Measurements from ENCODE around the gene TECPR1. TPM values are rescaled to one million over a fixed set of nuclear protein-coding genes. Genes with fewer than 3 reads are reported as not detected.

TECPR1 gene
- total RNA-seq, 1 donor from 2014 or later = 39.9 TPM

DNA sequence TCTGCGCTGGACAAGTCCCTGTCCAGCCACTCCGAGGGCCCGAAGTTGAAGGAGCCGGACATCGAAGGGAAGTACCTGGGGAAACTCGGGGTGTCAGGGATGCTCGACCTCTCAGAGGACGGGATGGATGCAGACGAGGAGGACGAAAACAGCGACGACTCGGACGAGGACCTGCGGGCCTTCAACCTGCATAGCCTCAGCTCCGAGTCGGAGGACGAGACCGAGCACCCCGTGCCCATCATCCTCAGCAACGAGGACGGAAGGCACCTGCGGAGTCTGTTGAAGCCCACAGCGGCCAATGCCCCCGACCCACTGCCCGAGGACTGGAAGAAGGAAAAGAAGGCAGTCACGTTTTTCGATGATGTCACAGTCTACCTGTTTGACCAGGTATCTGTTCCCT lies 57.8 kb downstream of the TECPR1 start:
- H3K4me1 Mint-ChIP-seq (ENCODE audit: unreplicated experiment) = no peaks in the 10 kb centered on the region
- no peak overlapping the region for H3K27ac Mint-ChIP-seq
- H3K27me3 Mint-ChIP-seq = no peaks in the 10 kb centered on the region
- no peak overlapping the region for H3K4me3 Mint-ChIP-seq
- no peak for DNase-seq (ENCODE audit: extremely low spot score, unreplicated experiment)
- TF ChIP-seq, protein P1, sequence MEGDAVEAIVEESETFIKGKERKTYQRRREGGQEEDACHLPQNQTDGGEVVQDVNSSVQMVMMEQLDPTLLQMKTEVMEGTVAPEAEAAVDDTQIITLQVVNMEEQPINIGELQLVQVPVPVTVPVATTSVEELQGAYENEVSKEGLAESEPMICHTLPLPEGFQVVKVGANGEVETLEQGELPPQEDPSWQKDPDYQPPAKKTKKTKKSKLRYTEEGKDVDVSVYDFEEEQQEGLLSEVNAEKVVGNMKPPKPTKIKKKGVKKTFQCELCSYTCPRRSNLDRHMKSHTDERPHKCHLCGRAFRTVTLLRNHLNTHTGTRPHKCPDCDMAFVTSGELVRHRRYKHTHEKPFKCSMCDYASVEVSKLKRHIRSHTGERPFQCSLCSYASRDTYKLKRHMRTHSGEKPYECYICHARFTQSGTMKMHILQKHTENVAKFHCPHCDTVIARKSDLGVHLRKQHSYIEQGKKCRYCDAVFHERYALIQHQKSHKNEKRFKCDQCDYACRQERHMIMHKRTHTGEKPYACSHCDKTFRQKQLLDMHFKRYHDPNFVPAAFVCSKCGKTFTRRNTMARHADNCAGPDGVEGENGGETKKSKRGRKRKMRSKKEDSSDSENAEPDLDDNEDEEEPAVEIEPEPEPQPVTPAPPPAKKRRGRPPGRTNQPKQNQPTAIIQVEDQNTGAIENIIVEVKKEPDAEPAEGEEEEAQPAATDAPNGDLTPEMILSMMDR (conservative IDR thresholded peaks at IDR 0.05) = no peak
- no peaks in the 10 kb centered on the region for H3K9me3 Mint-ChIP-seq
- peaks cover 24% of the 10 kb centered on the region for H3K36me3 Mint-ChIP-seq

- Mint-ChIP-seq H3K4me1 (ENCODE audit: unreplicated experiment) (no peaks in the 10 kb centered on the region), H3K36me3 (peaks cover 23% of the 10 kb centered on the region), H3K27ac (no peak overlapping the region), H3K27me3 (no peaks in the 10 kb centered on the region), H3K4me3 (no peak overlapping the region), H3K9me3 (no peaks in the 10 kb centered on the region)
- DNase-seq (ENCODE audit: extremely low spot score, unreplicated experiment) = no peak
- TF ChIP-seq, protein P1 (conservative IDR thresholded peaks at IDR 0.05) = no peak
These were observed 58.4 kb downstream of the TECPR1 start for GRCh38 chr7:98193474-98194180.

DNA sequence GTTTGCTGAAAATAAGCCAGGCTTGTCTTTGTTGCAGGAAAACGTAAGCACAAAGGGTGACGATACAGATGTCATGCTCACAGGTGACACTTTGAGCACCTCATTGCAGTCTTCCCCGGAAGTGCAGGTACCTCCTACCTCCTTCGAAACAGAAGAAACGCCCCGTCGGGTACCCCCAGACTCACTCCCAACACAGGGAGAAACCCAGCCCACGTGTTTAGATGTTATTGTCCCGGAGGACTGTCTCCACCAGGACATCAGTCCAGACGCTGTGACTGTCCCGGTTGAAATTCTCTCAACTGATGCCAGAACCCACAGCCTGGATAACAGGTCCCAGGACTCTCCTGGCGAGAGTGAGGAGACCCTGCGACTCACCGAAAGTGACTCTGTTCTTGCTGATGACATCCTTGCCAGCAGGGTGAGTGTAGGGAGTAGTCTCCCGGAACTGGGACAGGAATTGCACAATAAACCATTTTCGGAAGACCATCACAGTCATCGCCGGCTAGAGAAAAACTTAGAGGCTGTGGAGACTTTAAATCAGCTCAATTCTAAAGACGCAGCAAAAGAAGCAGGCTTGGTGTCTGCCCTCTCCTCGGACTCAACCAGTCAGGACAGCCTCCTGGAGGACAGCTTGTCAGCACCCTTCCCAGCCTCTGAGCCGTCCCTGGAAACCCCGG lies 59.1 kb downstream of the TECPR1 start:
- H3K27me3 Mint-ChIP-seq = no peaks in the 10 kb centered on the region
- no peaks in the 10 kb centered on the region for H3K9me3 Mint-ChIP-seq
- DNase-seq (ENCODE audit: extremely low spot score, unreplicated experiment) = no peak
- no peak overlapping the region for H3K27ac Mint-ChIP-seq
- no peaks in the 10 kb centered on the region for H3K4me1 Mint-ChIP-seq (ENCODE audit: unreplicated experiment)
- TF ChIP-seq, protein P1 (conservative IDR thresholded peaks at IDR 0.05) = no peak
- H3K36me3 Mint-ChIP-seq = peaks cover 28% of the 10 kb centered on the region
- H3K4me3 Mint-ChIP-seq = no peak overlapping the region

- Mint-ChIP-seq H3K4me1 (ENCODE audit: unreplicated experiment) (no peaks in the 10 kb centered on the region), H3K4me3 (no peak overlapping the region), H3K27ac (no peak overlapping the region), H3K9me3 (no peaks in the 10 kb centered on the region), H3K36me3 (peaks cover 29% of the 10 kb centered on the region), H3K27me3 (no peaks in the 10 kb centered on the region)
- TF ChIP-seq, protein P1 (conservative IDR thresholded peaks at IDR 0.05) = no peak
- DNase-seq (ENCODE audit: extremely low spot score, unreplicated experiment) = no peak
These were observed 60.2 kb downstream of the TECPR1 start for GRCh38 chr7:98191668-98192431.

DNA sequence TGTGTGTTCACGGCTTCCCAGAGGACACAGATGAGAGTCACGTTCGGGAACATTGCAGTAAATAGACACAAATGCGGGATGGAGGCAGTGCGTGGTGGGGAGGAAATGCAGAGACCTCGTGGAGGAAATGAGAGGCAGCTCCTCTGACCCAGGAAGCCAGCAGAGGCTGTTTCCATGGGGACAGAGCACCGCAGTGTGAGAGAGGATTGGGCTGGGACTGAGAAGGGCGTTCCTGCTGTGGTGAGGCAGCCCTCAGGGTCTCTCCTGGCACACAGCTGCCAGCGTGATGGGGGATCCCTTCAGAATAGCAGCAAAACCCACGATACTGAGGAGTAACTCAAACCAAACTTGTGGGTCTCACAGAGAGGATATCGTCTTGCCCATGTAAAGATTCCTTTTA lies 62.5 kb downstream of the TECPR1 start:
- Mint-ChIP-seq H3K9me3 (no peaks in the 10 kb centered on the region), H3K27me3 (no peaks in the 10 kb centered on the region), H3K4me3 (no peak overlapping the region), H3K36me3 (peaks cover 20% of the 10 kb centered on the region), H3K27ac (no peak overlapping the region), H3K4me1 (ENCODE audit: unreplicated experiment) (no peaks in the 10 kb centered on the region)
- DNase-seq (ENCODE audit: extremely low spot score, unreplicated experiment) = no peak
- TF ChIP-seq, protein P1 (conservative IDR thresholded peaks at IDR 0.05) = no peak

Data from type B pancreatic cell (in vitro differentiated cells).